ENCODE measurements around the gene KIF17. TPM values are rescaled to one million over a fixed set of nuclear protein-coding genes. Genes with fewer than 3 reads are reported as not detected.

KIF17 gene
- polyA plus RNA-seq, 1 donor from 2014 or later = 10.0 TPM

DNA sequence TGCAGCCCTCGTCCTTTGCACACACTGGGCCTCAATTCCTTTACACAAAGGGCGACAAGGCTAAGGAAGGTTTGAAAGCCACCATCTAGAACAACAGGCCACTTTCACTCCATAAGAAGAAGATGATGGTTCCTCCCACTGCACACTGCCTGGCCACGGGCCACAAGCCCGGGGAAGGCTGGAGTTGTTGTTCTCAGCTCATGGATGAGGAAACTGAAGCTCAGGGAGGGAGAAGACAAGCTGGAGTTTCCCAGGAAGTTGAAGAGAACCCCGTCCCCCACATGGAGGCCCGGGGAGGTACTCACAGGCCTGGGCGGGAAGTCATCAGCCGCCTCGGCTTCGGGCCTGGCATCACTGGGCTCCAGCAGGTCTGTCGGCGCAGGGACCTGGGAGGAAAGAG lies 32.1 kb downstream of the KIF17 start:
- Histone ChIP-seq H2AFZ (ENCODE audit: low read depth, low read length) (no peak overlapping the region), H3K27ac (ENCODE audit: low read length) (no peak overlapping the region), H3K9ac (ENCODE audit: low read length) (no peak overlapping the region), H3K79me2 (replicated peaks; ENCODE audit: insufficient read depth, low read length) (no peaks in the 10 kb centered on the region), H3K9me3 (ENCODE audit: low read length) (no peaks in the 10 kb centered on the region), H3K4me3 (ENCODE audit: low read length) (no peak overlapping the region), H3K36me3 (ENCODE audit: insufficient read depth, low read length) (no peaks in the 10 kb centered on the region), H4K20me1 (ENCODE audit: insufficient read depth) (no peaks in the 10 kb centered on the region), H3K27me3 (ENCODE audit: insufficient read depth, low read depth, low read length) (no peaks in the 10 kb centered on the region), H3K4me2 (ENCODE audit: low read length) (no peak overlapping the region), H3K9me2 (ENCODE audit: insufficient read depth, low read length) (no peaks in the 10 kb centered on the region), H3F3A (ENCODE audit: insufficient read depth, low read length, poor library complexity, severe bottlenecking) (no peaks in the 10 kb centered on the region)
- TF ChIP-seq MXI1 (conservative IDR thresholded peaks at IDR 0.05; ENCODE audit: poor library complexity, severe bottlenecking) (no peak), EP300 (conservative IDR thresholded peaks at IDR 0.05; ENCODE audit: poor library complexity, severe bottlenecking) (no peak), EZH2 (IDR thresholded peaks at IDR 0.05; ENCODE audit: borderline replicate concordance, insufficient read depth, low read length, poor library complexity, severe bottlenecking) (no peak), SMC3 (conservative IDR thresholded peaks at IDR 0.05; ENCODE audit: poor library complexity) (no peak), RAD21 (conservative IDR thresholded peaks at IDR 0.05) (no peak), POLR2AphosphoS5 (IDR thresholded peaks at IDR 0.05) (no peak), TAF1 (IDR thresholded peaks at IDR 0.05; ENCODE audit: low read depth) (no peak)
- TF ChIP-seq, protein P1, sequence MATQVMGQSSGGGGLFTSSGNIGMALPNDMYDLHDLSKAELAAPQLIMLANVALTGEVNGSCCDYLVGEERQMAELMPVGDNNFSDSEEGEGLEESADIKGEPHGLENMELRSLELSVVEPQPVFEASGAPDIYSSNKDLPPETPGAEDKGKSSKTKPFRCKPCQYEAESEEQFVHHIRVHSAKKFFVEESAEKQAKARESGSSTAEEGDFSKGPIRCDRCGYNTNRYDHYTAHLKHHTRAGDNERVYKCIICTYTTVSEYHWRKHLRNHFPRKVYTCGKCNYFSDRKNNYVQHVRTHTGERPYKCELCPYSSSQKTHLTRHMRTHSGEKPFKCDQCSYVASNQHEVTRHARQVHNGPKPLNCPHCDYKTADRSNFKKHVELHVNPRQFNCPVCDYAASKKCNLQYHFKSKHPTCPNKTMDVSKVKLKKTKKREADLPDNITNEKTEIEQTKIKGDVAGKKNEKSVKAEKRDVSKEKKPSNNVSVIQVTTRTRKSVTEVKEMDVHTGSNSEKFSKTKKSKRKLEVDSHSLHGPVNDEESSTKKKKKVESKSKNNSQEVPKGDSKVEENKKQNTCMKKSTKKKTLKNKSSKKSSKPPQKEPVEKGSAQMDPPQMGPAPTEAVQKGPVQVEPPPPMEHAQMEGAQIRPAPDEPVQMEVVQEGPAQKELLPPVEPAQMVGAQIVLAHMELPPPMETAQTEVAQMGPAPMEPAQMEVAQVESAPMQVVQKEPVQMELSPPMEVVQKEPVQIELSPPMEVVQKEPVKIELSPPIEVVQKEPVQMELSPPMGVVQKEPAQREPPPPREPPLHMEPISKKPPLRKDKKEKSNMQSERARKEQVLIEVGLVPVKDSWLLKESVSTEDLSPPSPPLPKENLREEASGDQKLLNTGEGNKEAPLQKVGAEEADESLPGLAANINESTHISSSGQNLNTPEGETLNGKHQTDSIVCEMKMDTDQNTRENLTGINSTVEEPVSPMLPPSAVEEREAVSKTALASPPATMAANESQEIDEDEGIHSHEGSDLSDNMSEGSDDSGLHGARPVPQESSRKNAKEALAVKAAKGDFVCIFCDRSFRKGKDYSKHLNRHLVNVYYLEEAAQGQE (IDR thresholded peaks at IDR 0.05; ENCODE audit: borderline replicate concordance) = no peak
- TF ChIP-seq, protein P2, sequence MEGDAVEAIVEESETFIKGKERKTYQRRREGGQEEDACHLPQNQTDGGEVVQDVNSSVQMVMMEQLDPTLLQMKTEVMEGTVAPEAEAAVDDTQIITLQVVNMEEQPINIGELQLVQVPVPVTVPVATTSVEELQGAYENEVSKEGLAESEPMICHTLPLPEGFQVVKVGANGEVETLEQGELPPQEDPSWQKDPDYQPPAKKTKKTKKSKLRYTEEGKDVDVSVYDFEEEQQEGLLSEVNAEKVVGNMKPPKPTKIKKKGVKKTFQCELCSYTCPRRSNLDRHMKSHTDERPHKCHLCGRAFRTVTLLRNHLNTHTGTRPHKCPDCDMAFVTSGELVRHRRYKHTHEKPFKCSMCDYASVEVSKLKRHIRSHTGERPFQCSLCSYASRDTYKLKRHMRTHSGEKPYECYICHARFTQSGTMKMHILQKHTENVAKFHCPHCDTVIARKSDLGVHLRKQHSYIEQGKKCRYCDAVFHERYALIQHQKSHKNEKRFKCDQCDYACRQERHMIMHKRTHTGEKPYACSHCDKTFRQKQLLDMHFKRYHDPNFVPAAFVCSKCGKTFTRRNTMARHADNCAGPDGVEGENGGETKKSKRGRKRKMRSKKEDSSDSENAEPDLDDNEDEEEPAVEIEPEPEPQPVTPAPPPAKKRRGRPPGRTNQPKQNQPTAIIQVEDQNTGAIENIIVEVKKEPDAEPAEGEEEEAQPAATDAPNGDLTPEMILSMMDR (IDR thresholded peaks at IDR 0.05; ENCODE audit: poor library complexity, severe bottlenecking) = no peak

DNA sequence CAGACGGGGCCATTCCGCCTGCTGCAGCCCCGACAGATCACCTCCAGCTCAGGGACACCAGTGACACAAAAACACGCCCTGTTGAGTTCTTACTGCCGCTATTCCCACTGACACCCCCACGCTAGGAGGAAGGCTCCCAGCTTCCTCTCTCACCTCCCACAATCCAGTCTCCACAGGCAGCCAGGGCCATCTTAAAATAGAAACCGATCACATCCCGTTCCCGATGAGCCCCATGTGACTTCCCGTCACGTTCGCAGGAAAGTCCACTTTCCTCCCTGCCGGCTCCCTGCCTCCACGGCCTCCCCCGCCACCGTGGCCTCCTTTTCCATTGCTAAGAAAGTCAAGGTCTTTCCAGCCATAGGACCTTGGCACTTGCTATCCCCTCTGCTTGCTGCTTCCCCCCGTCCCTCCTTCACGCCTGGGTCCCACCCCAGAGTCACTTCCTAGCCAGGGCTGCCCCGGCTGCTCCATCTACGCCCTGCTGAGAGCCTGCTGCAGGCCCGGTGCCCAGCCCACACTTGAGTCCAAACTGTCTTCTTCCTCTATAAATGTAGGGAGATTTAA lies 32.6 kb downstream of the KIF17 start:
- no peak overlapping the region for H2AFZ ChIP-seq (ENCODE audit: low read depth, low read length)
- H3K36me3 ChIP-seq (ENCODE audit: insufficient read depth, low read length) = no peaks in the 10 kb centered on the region
- H3F3A ChIP-seq (ENCODE audit: insufficient read depth, low read length, poor library complexity, severe bottlenecking) = no peaks in the 10 kb centered on the region
- no peak overlapping the region for H3K9ac ChIP-seq (ENCODE audit: low read length)
- H3K79me2 ChIP-seq (replicated peaks; ENCODE audit: insufficient read depth, low read length) = no peaks in the 10 kb centered on the region
- TF ChIP-seq RAD21 (conservative IDR thresholded peaks at IDR 0.05) (no peak), SMC3 (conservative IDR thresholded peaks at IDR 0.05; ENCODE audit: poor library complexity) (no peak), POLR2AphosphoS5 (IDR thresholded peaks at IDR 0.05) (no peak), MXI1 (conservative IDR thresholded peaks at IDR 0.05; ENCODE audit: poor library complexity, severe bottlenecking) (no peak), EZH2 (IDR thresholded peaks at IDR 0.05; ENCODE audit: borderline replicate concordance, insufficient read depth, low read length, poor library complexity, severe bottlenecking) (no peak), EP300 (conservative IDR thresholded peaks at IDR 0.05; ENCODE audit: poor library complexity, severe bottlenecking) (no peak), TAF1 (IDR thresholded peaks at IDR 0.05; ENCODE audit: low read depth) (no peak)
- TF ChIP-seq, protein P1 (IDR thresholded peaks at IDR 0.05; ENCODE audit: borderline replicate concordance) = no peak
- TF ChIP-seq, protein P2 (IDR thresholded peaks at IDR 0.05; ENCODE audit: poor library complexity, severe bottlenecking) = no peak
- no peak overlapping the region for H3K27ac ChIP-seq (ENCODE audit: low read length)
- no peaks in the 10 kb centered on the region for H3K9me2 ChIP-seq (ENCODE audit: insufficient read depth, low read length)
- no peaks in the 10 kb centered on the region for H3K9me3 ChIP-seq (ENCODE audit: low read length)
- H3K27me3 ChIP-seq (ENCODE audit: insufficient read depth, low read depth, low read length) = no peaks in the 10 kb centered on the region
- H3K4me2 ChIP-seq (ENCODE audit: low read length) = no peak overlapping the region
- H3K4me3 ChIP-seq (ENCODE audit: low read length) = no peak overlapping the region
- no peaks in the 10 kb centered on the region for H4K20me1 ChIP-seq (ENCODE audit: insufficient read depth)

Measured in neural cell (in vitro differentiated cells).